HAP-1 (cell line): Measurements from ENCODE around the gene NAT8L.
A peak's percentile ranks its signal among the peaks of the same experiment; 100 is the strongest.
"Not testable (repeated sequence)": the region's sequence is repeated elsewhere in the genome, so short reads cannot be mapped to it uniquely, and the experiment has no call there.

Experiments used
- DNase-seq, 2 experiments: peaks; one replicate each; pipeline ENCODE4 v3.0.0-alpha.2; 2016 to 2020; ENCODE audit warnings: low spot score in 2 of 2
- H3K27me3 ChIP-seq: fragments of 250-450 bp; sonication (Bioruptor Pico); 2 replicates; pipeline ENCODE4 v1.5.1; 2020; ENCODE audit warnings: low read depth, mild to moderate bottlenecking, moderate library complexity
- H3K36me3 ChIP-seq: fragments of 250-450 bp; sonication (Bioruptor Pico); replicated peaks from 2 replicates; pipeline ENCODE4 v1.5.1; 2020; ENCODE audit warnings: mild to moderate bottlenecking
- H3K4me1 ChIP-seq: fragments of 250-450 bp; sonication (Bioruptor Pico); 2 replicates; pipeline ENCODE4 v1.5.1; 2020; ENCODE audit warnings: mild to moderate bottlenecking
- H3K4me3 ChIP-seq: fragments of 250-450 bp; sonication (Bioruptor Pico); 2 replicates; pipeline ENCODE4 v1.5.1; 2020; ENCODE audit warnings: mild to moderate bottlenecking, moderate library complexity
- H3K9me3 ChIP-seq: fragments of 250-450 bp; sonication (Bioruptor Pico); 2 replicates; pipeline ENCODE4 v1.5.1; 2020; ENCODE audit warnings: mild to moderate bottlenecking, moderate library complexity
- in situ Hi-C: fragments of 300-500 bp; cut with MboI; formaldehyde crosslinking; loops from 3 replicates; pipeline ENCODE4 v1.14.3; 2020; ENCODE audit warnings: low sequenced_read_pairs, inconsistent platforms, mixed read lengths

Gene NAT8L

DNA sequence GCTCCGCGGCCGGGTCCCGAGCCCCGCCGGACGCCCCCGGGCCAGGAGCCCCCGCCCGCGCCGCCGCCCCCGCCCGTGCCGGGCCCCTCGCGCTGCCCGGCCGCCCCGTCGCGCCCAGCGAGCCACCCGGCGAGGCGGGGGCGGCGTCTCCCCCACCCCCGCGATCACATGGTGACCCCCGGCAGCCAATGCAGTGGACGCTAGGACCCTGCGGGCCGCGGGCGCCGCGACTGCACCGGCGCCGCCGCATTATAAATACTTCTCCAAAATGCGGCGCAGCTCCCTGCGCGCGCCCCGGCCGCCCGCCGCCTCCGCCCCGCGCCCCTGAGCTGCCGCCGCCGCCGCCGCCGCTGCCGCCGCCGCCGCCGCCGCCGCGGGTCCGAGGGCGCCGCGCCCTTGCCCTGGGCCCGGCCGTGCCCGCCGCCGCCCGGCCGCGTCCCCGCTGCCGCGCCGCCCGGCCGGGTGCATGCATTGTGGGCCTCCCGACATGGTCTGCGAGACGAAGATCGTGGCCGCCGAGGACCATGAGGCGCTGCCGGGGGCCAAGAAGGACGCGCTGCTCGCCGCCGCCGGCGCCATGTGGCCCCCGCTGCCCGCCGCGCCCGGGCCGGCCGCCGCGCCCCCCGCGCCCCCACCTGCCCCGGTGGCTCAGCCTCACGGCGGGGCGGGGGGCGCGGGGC, at the start of gene NAT8L:
TSS of gene NAT8L (plus strand) at position 282 of the 680 bp plus-strand sequence. CDS start at position 467, 185 bp downstream.
- H3K9me3 ChIP-seq: no peaks in the 10 kb centered on the region
- H3K36me3 ChIP-seq: peaks cover 17% of the 10 kb centered on the region
- H3K4me1 ChIP-seq: peaks cover 8% of the 10 kb centered on the region
- no peaks in the 10 kb centered on the region for H3K27me3 ChIP-seq
- peak; percentile 73 to 84 for DNase-seq
- in situ Hi-C loops: no loop called here
- H3K4me3 ChIP-seq: peak within 1 kb of the TSS; percentile 50

- Histone ChIP-seq H3K9me3 (no peaks in the 10 kb centered on the region), H3K36me3 (peaks cover 10% of the 10 kb centered on the region), H3K4me3 (peak overlapping the region; percentile 90), H3K27me3 (no peaks in the 10 kb centered on the region), H3K4me1 (peaks cover 10% of the 10 kb centered on the region)
- DNase-seq: peak; percentile 57 to 80
- in situ Hi-C loops: no loop called here
Measured at GRCh38 chr4:2009651-2010233, 49.4 kb upstream of the NAT8L start.

GRCh38 chr4:2011583-2011982, 47.5 kb upstream of the NAT8L start:
- Histone ChIP-seq H3K36me3 (no peaks in the 10 kb centered on the region), H3K9me3 (no peaks in the 10 kb centered on the region), H3K4me3 (no peak overlapping the region), H3K4me1 (peaks cover 10% of the 10 kb centered on the region), H3K27me3 (no peaks in the 10 kb centered on the region)
- no peak for DNase-seq
- in situ Hi-C loops: no loop called here

DNA sequence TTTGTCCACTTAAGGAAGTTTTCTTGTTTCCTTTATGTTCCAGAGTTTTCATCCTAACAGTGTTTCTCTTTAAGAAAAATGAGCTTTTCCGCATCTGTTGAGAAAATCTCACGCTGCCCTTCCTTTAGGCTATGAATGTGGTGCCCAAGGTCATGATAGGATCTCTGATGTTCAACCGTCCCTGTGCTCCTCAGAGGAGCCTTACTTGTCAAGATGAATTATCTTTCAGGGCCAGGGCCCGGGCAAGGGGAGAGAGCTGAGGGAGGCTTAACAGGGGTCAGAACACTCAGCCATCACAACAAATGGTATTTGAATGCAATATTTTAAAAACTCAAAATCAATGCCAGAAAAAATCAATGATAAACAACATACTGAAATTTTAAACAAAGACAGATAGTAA, 44.1 kb upstream of the NAT8L start:
- H3K36me3 ChIP-seq: no peaks in the 10 kb centered on the region
- H3K4me1 ChIP-seq: peaks cover 1% of the 10 kb centered on the region; the same call in 1 of the 2 replicates
- no peak overlapping the region for H3K4me3 ChIP-seq
- H3K9me3 ChIP-seq: no peaks in the 10 kb centered on the region
- DNase-seq: no peak
- in situ Hi-C loops: no loop called here
- no peaks in the 10 kb centered on the region for H3K27me3 ChIP-seq

- H3K9me3 ChIP-seq, H3K4me1 ChIP-seq, H3K36me3 ChIP-seq, in situ Hi-C loops, H3K4me3 ChIP-seq, H3K27me3 ChIP-seq, DNase-seq: not testable (repeated sequence)
Measured at GRCh38 chr4:2021358-2022018, 37.6 kb upstream of the NAT8L start.

GRCh38 chr4:2024683-2025082, 34.4 kb upstream of the NAT8L start:
- no peak for DNase-seq
- H3K4me3 ChIP-seq: no peak overlapping the region
- peaks cover 4% of the 10 kb centered on the region for H3K27me3 ChIP-seq
- H3K36me3 ChIP-seq: no peaks in the 10 kb centered on the region
- peaks cover 6% of the 10 kb centered on the region; the same call in 1 of the 2 replicates for H3K9me3 ChIP-seq
- in situ Hi-C loops: no loop called here
- no peaks in the 10 kb centered on the region for H3K4me1 ChIP-seq

GRCh38 chr4:2025817-2026216, 33.3 kb upstream of the NAT8L start:
- peaks cover 4% of the 10 kb centered on the region for H3K27me3 ChIP-seq
- H3K36me3 ChIP-seq: no peaks in the 10 kb centered on the region
- peaks cover 6% of the 10 kb centered on the region; the same call in 1 of the 2 replicates for H3K9me3 ChIP-seq
- H3K4me1 ChIP-seq: no peaks in the 10 kb centered on the region
- H3K4me3 ChIP-seq: no peak overlapping the region
- no peak for DNase-seq
- in situ Hi-C loops: no loop called here

DNA sequence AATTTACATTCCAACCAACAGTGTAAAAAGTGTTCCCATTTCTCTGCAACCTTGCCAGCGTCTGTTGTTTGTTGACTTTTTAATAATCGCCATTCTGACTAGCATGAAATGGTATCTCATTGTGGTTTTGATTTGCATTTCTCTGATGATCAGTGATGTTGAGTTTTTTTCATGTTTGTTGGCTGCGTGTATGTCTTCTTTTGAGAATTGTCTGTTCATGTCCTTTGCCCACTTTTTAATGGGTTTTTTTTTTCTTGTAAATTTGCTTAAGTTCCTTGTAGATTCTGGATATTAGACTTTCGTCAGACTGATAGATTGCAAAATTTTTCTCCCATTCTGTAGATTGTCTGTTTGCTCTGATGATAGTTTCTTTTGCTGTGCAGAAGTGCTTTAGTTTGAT, 32.0 kb upstream of the NAT8L start:
- in situ Hi-C loops, DNase-seq, H3K9me3 ChIP-seq, H3K4me3 ChIP-seq, H3K36me3 ChIP-seq, H3K27me3 ChIP-seq, H3K4me1 ChIP-seq: not testable (repeated sequence)

DNA sequence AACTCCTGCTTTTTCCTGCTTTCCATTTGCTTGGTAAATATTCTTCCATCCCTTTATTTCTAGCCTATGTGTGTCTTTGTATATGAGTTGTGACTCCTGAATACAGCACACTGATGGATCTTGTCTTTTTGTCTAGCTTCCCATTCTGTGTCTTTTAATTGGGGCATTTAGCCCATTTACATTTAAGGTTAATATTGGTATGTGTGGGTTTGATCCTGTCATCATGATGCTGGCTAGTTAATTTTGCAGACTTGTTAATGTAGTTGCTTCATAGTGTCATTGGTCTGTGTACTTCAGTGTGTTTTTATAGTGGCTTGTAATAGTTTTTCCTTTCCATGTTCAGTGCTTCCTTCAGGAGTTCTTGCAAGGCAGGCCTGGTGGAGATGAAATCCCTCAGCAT, 28.0 kb upstream of the NAT8L start:
- H3K4me3 ChIP-seq, H3K9me3 ChIP-seq, H3K36me3 ChIP-seq, in situ Hi-C loops, DNase-seq, H3K27me3 ChIP-seq, H3K4me1 ChIP-seq: not testable (repeated sequence)

- no peaks in the 10 kb centered on the region for H3K27me3 ChIP-seq
- in situ Hi-C loops: no loop called here
Measured at GRCh38 chr4:2036327-2036726, 22.8 kb upstream of the NAT8L start.

GRCh38 chr4:2036866-2037265, 22.3 kb upstream of the NAT8L start:
- H3K9me3 ChIP-seq: no peaks in the 10 kb centered on the region
- H3K27me3 ChIP-seq: no peaks in the 10 kb centered on the region
- no peak for DNase-seq
- no peaks in the 10 kb centered on the region for H3K36me3 ChIP-seq
- H3K4me1 ChIP-seq: no peaks in the 10 kb centered on the region; the same call in 1 of the 2 replicates
- in situ Hi-C loops: no loop called here
- H3K4me3 ChIP-seq: no peak overlapping the region

More at GRCh38 chr4:2036327-2036726, 22.8 kb upstream of the NAT8L start:
- Histone ChIP-seq H3K36me3 (no peaks in the 10 kb centered on the region), H3K4me3 (no peak overlapping the region), H3K4me1 (no peaks in the 10 kb centered on the region; the same call in 1 of the 2 replicates), H3K9me3 (no peaks in the 10 kb centered on the region)
- no peak for DNase-seq

DNA sequence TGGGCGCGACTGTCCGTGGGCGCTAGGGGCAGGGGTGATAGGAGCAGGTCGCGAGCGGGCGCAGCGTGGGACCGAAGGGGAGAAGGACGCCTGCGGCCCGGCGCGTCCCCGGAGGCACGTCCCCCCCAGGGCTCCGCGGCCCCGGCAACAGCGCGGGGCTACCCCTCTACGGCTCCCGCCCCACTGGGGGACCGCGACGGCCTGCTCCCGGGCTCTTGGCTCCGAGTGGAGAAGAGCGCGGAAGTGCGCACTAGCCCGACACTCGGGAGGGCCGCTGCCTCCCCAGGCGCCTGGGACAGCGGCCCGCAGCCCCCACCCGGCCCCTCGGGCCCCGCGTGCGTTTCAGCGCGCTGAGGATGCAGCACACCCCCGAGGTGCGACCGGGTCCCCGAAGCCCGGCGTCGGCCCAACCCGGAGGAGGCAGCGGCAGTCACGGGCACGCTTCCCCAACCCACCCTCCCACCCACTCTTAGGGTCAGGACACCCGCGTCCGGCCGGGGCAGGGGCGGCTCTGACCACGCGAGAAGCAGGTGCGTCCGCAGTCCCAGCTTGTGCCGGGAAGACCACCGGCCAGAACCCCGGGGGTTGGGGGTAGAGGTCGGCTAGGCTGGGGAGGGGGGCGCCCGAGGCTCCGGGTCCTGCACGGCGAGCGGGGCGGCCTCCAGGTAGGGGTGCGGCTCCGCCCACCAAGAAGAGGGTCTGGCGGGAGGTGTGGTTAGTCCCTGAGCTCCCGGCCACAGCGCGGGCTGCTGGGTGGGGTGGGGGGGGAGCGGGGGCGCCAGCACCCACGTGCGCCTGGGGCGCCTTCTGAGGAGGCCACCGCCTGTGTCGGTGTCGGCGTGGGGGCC, 18.5 kb upstream of the NAT8L start:
- Histone ChIP-seq H3K4me1 (no peaks in the 10 kb centered on the region; the same call in 1 of the 2 replicates), H3K9me3 (no peaks in the 10 kb centered on the region), H3K27me3 (no peaks in the 10 kb centered on the region), H3K4me3 (peak overlapping the region; percentile 70), H3K36me3 (no peaks in the 10 kb centered on the region)
- in situ Hi-C loops: no loop called here
- no peak for DNase-seq

DNA sequence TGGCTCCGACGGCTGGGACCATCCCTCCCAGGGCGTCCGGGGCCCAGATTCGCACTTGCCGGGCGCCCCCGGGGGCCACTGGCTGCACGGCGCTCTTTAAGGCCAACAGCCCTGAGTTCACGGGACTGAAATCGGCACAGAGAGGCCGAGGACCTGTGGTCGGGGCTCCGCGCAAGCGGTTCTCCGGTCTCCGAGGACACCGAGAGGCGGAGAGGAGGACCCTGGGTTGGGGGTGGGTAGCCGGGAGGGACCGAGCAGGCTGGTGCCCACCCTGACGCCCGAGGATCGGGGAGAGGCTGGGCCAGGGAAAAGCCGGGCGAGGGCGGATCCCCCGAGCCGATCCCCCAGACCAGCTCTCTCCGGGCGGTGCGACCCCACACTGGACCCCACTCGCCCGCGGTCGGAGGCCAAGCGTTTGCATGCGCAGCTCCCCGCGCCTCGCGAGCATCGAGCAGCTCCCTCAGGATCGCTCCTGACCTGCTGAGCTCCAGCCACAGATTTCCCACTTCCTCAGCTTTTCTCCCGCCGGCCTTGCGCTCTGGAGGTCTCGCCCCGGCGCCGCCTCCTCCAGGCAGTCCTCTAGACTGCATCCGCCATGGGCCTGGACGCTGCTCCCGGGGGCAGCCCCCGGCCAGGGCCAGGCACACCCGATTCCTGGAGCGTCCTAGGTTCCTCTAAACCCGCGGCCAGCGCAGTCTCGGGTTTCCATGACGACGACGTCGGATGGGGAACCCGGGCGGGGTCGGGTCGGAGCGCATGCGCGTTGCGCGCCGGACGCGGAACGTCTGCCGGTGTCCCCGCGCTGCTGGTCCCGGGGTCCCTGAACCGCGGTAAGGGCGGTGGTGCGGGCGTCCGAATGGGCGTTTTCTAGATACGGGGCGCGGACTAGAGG, 17.6 kb upstream of the NAT8L start:
- in situ Hi-C loops: no loop called here
- no peaks in the 10 kb centered on the region for H3K9me3 ChIP-seq
- H3K27me3 ChIP-seq: no peaks in the 10 kb centered on the region
- H3K36me3 ChIP-seq: no peaks in the 10 kb centered on the region
- peak overlapping the region; percentile 70 for H3K4me3 ChIP-seq
- H3K4me1 ChIP-seq: no peaks in the 10 kb centered on the region; the same call in 1 of the 2 replicates
- peak; percentile 90 to 95 for DNase-seq
